Fibroblast of the aortic adventitia (primary cell): ENCODE measurements around the gene TCP10L. TPM values are rescaled to one million over a fixed set of nuclear protein-coding genes. Genes with fewer than 3 reads are reported as not detected.
"Not testable (repeated sequence)": the region's sequence is repeated elsewhere in the genome, so short reads cannot be mapped to it uniquely, and the experiment has no call there.

Experiments used
- DNase-seq: peaks from one replicate; pipeline ENCODE4 v3.0.0-alpha.2; 2010; ENCODE audit warnings: low read depth
- H3K4me3 ChIP-seq: 2 replicates; pipeline ENCODE4 v1.5.1; 2011; ENCODE audit warnings: low read depth, mild to moderate bottlenecking, control low read depth, low read length, moderate library complexity
- total RNA-seq: library from RNA; depleted of rRNA; stranded (reverse); fragments of >200 nt; gene quantifications from 2 replicates; pipeline ENCODE4 v1.2.3, GENCODE V29; 2012; ENCODE audit warnings: low replicate concordance
- TF ChIP-seq, protein P1 (sequence below): IDR thresholded peaks from 2 replicates; pipeline ENCODE4 v1.5.1; 2011; ENCODE audit warnings: mild to moderate bottlenecking, low read length, control low read depth, inconsistent platforms; ENCODE audit not compliant: insufficient read depth

TCP10L gene
- total RNA-seq, 1 donor = 0.45 TPM

DNA sequence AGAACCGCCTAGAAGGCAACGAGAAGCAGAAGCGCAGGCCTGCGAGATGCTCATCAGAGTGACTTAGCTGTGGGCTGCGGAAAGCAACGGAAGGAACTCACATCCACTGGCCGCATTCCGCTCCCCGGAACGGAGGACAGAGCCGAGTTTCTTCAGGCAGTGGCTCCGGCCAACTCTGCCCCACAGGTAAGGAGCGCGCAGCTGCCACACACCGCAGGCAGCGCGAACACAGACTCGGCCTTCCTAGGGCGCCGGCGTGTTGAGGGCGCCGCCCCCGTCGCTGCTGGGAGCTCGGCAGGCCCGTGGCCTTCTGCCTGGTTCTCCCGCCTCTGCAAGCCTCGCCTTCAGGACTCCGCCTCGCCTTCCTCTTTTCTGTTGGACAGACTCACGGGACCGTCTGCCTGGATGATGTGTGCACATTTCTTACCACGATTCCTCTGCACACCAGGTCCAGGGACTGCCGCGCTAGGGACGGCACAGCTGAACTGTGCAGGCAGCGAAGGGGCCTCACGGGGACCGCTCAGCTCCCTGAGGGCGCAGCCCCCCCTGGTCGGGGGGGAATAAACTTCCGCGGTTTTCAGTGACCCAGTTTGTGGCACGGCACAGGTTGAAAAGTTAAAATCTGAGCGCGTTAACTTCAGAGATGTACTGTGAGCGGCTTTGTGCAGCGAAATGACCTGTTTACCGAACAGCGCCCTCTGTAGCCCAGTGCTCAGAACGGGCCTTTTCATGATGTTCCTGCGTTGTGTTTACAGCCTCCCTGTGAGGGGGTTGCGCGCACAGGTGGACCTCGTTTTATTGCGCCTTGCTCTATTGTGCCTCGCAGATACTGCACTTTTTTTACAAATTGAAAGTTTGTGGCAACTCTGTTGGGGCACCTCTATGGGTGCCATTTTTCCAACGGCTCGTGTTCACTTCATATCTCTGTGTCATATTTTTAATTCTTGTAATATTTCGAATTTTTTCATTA is 15.8 kb downstream of the TCP10L start:
- peak overlapping the region; percentile 73 for H3K4me3 ChIP-seq
- DNase-seq = peak; percentile 87
- TF ChIP-seq, protein P1, sequence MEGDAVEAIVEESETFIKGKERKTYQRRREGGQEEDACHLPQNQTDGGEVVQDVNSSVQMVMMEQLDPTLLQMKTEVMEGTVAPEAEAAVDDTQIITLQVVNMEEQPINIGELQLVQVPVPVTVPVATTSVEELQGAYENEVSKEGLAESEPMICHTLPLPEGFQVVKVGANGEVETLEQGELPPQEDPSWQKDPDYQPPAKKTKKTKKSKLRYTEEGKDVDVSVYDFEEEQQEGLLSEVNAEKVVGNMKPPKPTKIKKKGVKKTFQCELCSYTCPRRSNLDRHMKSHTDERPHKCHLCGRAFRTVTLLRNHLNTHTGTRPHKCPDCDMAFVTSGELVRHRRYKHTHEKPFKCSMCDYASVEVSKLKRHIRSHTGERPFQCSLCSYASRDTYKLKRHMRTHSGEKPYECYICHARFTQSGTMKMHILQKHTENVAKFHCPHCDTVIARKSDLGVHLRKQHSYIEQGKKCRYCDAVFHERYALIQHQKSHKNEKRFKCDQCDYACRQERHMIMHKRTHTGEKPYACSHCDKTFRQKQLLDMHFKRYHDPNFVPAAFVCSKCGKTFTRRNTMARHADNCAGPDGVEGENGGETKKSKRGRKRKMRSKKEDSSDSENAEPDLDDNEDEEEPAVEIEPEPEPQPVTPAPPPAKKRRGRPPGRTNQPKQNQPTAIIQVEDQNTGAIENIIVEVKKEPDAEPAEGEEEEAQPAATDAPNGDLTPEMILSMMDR = peak; percentile 89

DNA sequence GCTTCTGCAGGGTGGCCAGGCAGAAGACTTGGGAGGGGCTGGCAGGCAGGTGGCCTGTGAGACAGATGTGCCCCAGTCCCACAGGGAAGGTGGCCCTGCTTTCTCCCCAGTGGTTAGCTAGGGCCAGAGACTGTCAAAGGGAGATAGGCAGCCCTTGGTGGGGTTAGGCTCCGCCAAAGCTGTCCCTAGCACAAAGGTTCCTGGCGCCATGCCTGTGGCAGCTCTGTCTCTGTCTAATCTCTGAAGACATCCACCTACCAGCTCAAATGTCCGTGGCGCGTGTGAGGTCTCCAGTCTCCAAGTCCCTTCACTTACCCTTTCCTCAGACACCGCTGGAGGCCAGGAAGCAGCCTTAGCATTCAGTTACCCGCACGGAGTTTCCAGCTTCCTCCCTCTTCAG is 17.7 kb downstream of the TCP10L start:
- H3K4me3 ChIP-seq = no peak overlapping the region
- no peak for DNase-seq
- TF ChIP-seq, protein P1 = no peak

DNA sequence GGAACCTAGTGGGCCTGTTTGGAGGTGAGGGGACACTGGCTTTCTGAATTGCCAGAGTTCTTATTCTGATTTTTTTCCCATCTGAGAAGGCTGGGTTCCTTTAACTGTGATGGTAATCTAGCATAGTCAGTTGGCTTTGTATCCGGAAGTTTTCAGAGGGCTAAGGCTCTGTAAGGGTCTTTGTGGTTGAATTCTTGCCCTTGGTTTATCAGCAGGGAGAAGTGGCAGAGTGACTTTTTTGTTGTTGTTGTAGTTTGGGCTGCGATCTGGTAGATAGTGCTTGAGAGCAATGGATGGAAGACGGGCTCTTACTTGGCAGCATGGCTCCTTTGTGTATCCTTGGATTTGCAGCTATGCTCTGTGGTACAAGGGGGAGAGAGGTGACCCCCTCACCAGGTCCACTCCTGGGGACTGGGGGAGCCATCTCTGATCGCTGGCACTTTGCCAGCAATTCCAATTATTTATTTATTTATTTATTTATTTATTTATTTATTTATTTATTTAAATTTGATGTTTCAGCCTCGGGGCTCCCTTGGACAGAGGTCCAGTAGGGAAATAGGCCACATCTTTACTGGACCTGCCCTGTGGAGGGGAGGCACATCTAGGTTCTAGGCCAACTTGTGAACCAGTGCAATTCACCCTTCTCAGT is 18.5 kb downstream of the TCP10L start:
- TF ChIP-seq, protein P1 = no peak
- DNase-seq = no peak
- H3K4me3 ChIP-seq = no peak overlapping the region

DNA sequence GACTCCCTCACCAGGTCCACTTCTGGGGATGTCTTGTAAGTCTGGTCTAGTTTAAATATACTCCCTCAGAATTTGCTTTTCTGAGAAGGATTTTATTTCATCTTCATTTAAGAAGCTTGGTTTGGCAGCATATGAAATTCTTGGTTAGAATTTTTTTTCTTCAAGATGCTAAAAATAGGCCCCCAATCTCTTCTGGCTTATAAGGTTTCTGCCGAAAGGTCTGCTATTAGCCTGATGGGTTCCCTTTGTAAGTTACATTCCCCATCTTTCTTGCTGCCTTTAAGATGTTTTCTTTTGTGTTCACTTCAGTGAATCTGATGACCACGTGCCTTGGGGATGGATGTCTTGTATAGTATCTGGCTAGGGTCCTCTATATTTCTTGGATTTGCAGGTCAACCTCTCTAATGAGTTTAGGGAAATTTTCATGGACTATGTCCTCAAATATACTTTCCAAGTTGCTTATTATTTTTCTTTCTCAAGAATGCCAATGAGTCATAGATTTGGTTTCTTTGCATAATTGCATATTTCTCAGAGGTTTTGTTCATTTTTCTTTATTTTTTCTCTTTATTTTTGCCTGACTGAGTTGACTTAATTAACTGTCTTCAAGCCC is 19.4 kb downstream of the TCP10L start:
- no peak overlapping the region for H3K4me3 ChIP-seq
- DNase-seq = peak; percentile 15
- TF ChIP-seq, protein P1 = no peak

DNA sequence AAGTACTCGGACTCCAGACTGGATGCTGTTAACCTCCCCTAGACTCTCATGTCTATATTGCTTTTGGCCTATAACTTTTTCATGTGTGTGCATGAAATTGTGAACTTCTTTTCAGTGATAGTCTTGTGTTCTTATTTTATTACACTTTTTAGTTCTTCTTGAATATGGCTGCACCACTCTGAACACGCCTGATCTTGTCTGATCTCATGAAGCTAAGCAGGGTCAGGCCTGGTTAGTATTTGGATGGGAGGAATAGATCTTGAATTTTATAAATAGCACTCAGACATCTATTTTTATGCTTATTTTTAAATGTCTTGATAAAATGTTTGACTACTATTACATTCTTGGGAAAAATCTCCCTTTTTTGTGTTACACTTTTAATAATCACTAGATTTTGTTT is 22.4 kb downstream of the TCP10L start:
- no peak overlapping the region for H3K4me3 ChIP-seq
- TF ChIP-seq, protein P1 = no peak
- peak; percentile 27 for DNase-seq

DNA sequence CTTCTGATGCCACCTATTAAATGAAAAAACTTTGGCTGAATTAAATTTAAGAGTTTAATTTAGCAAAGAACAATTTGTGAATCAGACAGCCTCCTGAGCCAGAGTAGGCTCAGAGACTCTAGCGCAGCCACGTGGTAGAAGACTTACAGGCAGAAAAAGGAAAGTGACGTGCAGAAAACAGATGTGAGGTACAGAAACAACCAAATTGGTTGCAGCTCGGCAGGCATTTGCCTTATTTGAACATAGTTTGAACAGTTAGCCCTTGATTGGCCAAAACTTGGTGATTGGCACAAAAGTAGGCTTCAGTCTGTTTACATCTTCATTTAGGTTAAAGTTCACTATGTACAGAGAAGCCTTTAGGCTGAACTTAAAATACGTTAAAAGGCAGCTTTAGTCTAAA is 22.9 kb downstream of the TCP10L start:
- DNase-seq = peak; percentile 91
- H3K4me3 ChIP-seq = no peak overlapping the region
- TF ChIP-seq, protein P1 = peak; percentile 69

DNA sequence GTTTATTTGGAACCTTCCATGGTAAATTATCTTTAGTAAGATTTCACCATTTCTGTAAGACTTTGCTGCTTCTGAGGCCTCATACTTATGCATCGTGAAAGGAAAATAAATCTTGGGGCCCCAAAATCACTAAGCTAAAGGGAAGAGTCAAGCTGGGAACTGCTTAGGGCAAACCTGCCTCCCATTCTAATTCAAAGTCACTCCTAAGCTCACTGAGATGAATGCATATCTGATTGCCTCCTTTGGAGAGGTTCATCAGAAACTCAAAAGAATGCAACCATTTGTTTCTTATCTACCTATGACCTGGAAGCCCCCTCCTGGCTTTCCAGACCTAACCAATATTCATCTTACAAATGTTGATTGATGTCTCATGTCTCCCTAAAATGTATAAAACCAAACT is 23.8 kb downstream of the TCP10L start:
- not testable (repeated sequence) for H3K4me3 ChIP-seq, DNase-seq
